HL-60 (cell line): Measurements from ENCODE around the gene MEG3.

Experiments used
- CTCF ChIP-seq: IDR thresholded peaks from one replicate; pipeline ENCODE4 v1.5.1; 2011; ENCODE audit warnings: low read length, control low read depth, inconsistent platforms; ENCODE audit not compliant: insufficient read depth
- REST ChIP-seq: IDR thresholded peaks from 2 replicates; pipeline ENCODE4 v1.6.1; 2012; ENCODE audit warnings: low read depth; ENCODE audit not compliant: insufficient replicate concordance

GRCh38 chr14:100783630-100784370 lies 42.1 kb upstream of the MEG3 start:
- TF ChIP-seq CTCF: no peak
- no peak for TF ChIP-seq REST
